ENCODE results near the gene JARID2.

- TF ChIP-seq RCOR1 (IDR thresholded peaks at IDR 0.05; ENCODE audit: borderline replicate concordance in 1 of 2, low read depth in 2 of 2, low read length in 2 of 2) = no peak
- TF ChIP-seq CEBPB (tag; IDR thresholded peaks at IDR 0.05) = no peak
- TF ChIP-seq LEF1 (IDR thresholded peaks at IDR 0.05) = no peak
- TF ChIP-seq NFE2L1 (tag; IDR thresholded peaks at IDR 0.05; ENCODE audit: borderline replicate concordance, low read depth) = no peak
- TF ChIP-seq CTCF (IDR thresholded peaks at IDR 0.05 in 2 of 3, conservative IDR thresholded peaks at IDR 0.05 in 1 of 3; ENCODE audit: insufficient read depth in 2 of 3, low read depth in 1 of 3, low read length in 3 of 3) = no peak
- no peak for TF ChIP-seq ZZZ3 (IDR thresholded peaks at IDR 0.05)
Observed at GRCh38 chr6:15556711-15557110, 310.8 kb downstream of the JARID2 start.

Measured in K562 (cell line).